GM23338 (cell line): ENCODE measurements around the gene FARSA. TPM values are rescaled to one million over a fixed set of nuclear protein-coding genes. Genes with fewer than 3 reads are reported as not detected.

ENCODE experiments used
- ATAC-seq: fragments of 200-7000 bp; cut with Tn5 transposase; 3 replicates; pipeline ENCODE4 v1.9.1; 2020
- DNase-seq: peaks from one replicate; pipeline ENCODE4 v3.0.0-alpha.2; 2015; ENCODE audit warnings: low spot score
- H2AFZ ChIP-seq: fragments of 200-600 bp; sonication (generic); 2 replicates; pipeline ENCODE4 v1.8.0; 2016; ENCODE audit warnings: antibody characterized with exemption, mild to moderate bottlenecking, moderate library complexity
- H3F3A ChIP-seq: fragments of 200-600 bp; sonication (generic); replicated peaks from 2 replicates; pipeline ENCODE4 v1.8.0; 2017; ENCODE audit warnings: antibody characterized with exemption, mixed run types, low read depth
- H3K27ac ChIP-seq: fragments of 200-600 bp; sonication (generic); 2 replicates; pipeline ENCODE4 v1.6.1; 2016; ENCODE audit warnings: low read depth
- H3K27me3 ChIP-seq: fragments of 200-600 bp; sonication (generic); 2 replicates; pipeline ENCODE4 v1.8.0; 2016; ENCODE audit warnings: mild to moderate bottlenecking, mixed run types, moderate library complexity; ENCODE audit not compliant: insufficient read depth
- H3K36me3 ChIP-seq: fragments of 200-600 bp; sonication (generic); 2 replicates; pipeline ENCODE4 v1.8.0; 2016; ENCODE audit warnings: mild to moderate bottlenecking; ENCODE audit not compliant: insufficient read depth
- H3K4me1 ChIP-seq: fragments of 200-600 bp; sonication (generic); 2 replicates; pipeline ENCODE4 v1.8.0; 2016; ENCODE audit warnings: mild to moderate bottlenecking, moderate library complexity; ENCODE audit not compliant: insufficient read depth
- H3K4me2 ChIP-seq: fragments of 200-600 bp; sonication (generic); 2 replicates; pipeline ENCODE4 v1.7.1; 2017; ENCODE audit warnings: mixed run types
- H3K4me3 ChIP-seq: fragments of 200-600 bp; sonication (generic); 2 replicates; pipeline ENCODE4 v1.6.1; 2016; ENCODE audit warnings: mixed run types
- H3K79me2 ChIP-seq: fragments of 200-600 bp; sonication (generic); replicated peaks from 2 replicates; pipeline ENCODE4 v1.8.0; 2017; ENCODE audit warnings: mild to moderate bottlenecking; ENCODE audit not compliant: insufficient read depth
- H3K9me2 ChIP-seq: fragments of 200-600 bp; sonication (generic); 2 replicates; pipeline ENCODE4 v1.8.0; 2017; ENCODE audit not compliant: insufficient read depth
- H4K20me1 ChIP-seq: fragments of 200-600 bp; sonication (generic); replicated peaks from 2 replicates; pipeline ENCODE4 v1.8.0; 2017; ENCODE audit warnings: mild to moderate bottlenecking; ENCODE audit not compliant: insufficient read depth
- H3K27ac Mint-ChIP-seq: 2 replicates; pipeline ENCODE4 v1.8.0; 2020; ENCODE audit warnings: inconsistent platforms, mild to moderate bottlenecking, moderate library complexity, mixed read lengths
- H3K27me3 Mint-ChIP-seq: 3 replicates; pipeline ENCODE4 v1.8.0; 2022; ENCODE audit warnings: low read depth, mild to moderate bottlenecking, moderate library complexity, mixed read lengths, inconsistent platforms; ENCODE audit not compliant: insufficient read depth, poor library complexity
- H3K36me3 Mint-ChIP-seq: 3 replicates; pipeline ENCODE4 v1.8.0; 2021; ENCODE audit warnings: low read depth, mild to moderate bottlenecking, inconsistent platforms, moderate library complexity, mixed read lengths
- H3K4me1 Mint-ChIP-seq: 3 replicates; pipeline ENCODE4 v1.8.0; 2020; ENCODE audit warnings: mild to moderate bottlenecking, inconsistent platforms, mixed read lengths
- H3K4me3 Mint-ChIP-seq: 3 replicates; pipeline ENCODE4 v1.8.0; 2021; ENCODE audit warnings: moderate library complexity, mild to moderate bottlenecking, inconsistent platforms, mixed read lengths
- H3K9me3 Mint-ChIP-seq: 3 replicates; pipeline ENCODE4 v1.8.0; 2020; ENCODE audit warnings: moderate library complexity, mild to moderate bottlenecking, inconsistent platforms, mixed read lengths
- CREB1 ChIP-seq: fragments of 250-450 bp; sonication (Bioruptor Pico); IDR thresholded peaks from 2 replicates; pipeline ENCODE4 v1.5.0; 2020; ENCODE audit warnings: low read depth, mild to moderate bottlenecking, moderate library complexity
- EZH2 ChIP-seq: fragments of 200-600 bp; sonication (generic); IDR thresholded peaks from one replicate; pipeline ENCODE4 v1.8.0; 2017; ENCODE audit warnings: antibody characterized with exemption, mild to moderate bottlenecking, low read depth; ENCODE audit not compliant: unreplicated experiment
- EZH2phosphoT487 ChIP-seq: fragments of 200-600 bp; sonication (generic); IDR thresholded peaks from one replicate; pipeline ENCODE4 v1.8.1; 2018; ENCODE audit warnings: antibody characterized with exemption; ENCODE audit not compliant: unreplicated experiment
- JUNB ChIP-seq: IDR thresholded peaks from one replicate; pipeline ENCODE4 v1.6.1; 2016; ENCODE audit warnings: antibody characterized with exemption; ENCODE audit not compliant: unreplicated experiment
- NANOG ChIP-seq: IDR thresholded peaks from 2 replicates; pipeline ENCODE4 v1.6.1; 2016; ENCODE audit warnings: antibody characterized with exemption, borderline replicate concordance
- POLR2AphosphoS5 ChIP-seq: IDR thresholded peaks from 2 replicates; pipeline ENCODE4 v1.6.1; 2016; ENCODE audit warnings: antibody characterized with exemption, low read depth
- STAT1 ChIP-seq: IDR thresholded peaks from one replicate; pipeline ENCODE4 v1.6.1; 2016; ENCODE audit warnings: antibody characterized with exemption; ENCODE audit not compliant: unreplicated experiment
- ZNF114 ChIP-seq: fragments of 250-450 bp; sonication (Bioruptor Pico); IDR thresholded peaks from 2 replicates; pipeline ENCODE4 v1.5.0; 2020; ENCODE audit warnings: mild to moderate bottlenecking, moderate library complexity
- ZNF331 ChIP-seq: fragments of 250-450 bp; sonication (Bioruptor Pico); IDR thresholded peaks from 2 replicates; pipeline ENCODE4 v1.5.0; 2020; ENCODE audit warnings: low read depth, mild to moderate bottlenecking, moderate library complexity
- ZNF462 ChIP-seq: fragments of 250-450 bp; sonication (Bioruptor Pico); IDR thresholded peaks from 2 replicates; pipeline ENCODE4 v1.5.0; 2020; ENCODE audit warnings: mild to moderate bottlenecking, moderate library complexity
- polyA plus RNA-seq: library from polyadenylated mRNA; unstranded; fragments of >200 nt; fragmentation: Nextera tagmentation; extraction: Ambion mirVana; gene quantifications from 2 replicates; pipeline ENCODE4 v1.2.1, GENCODE V29; 2016
- total RNA-seq: library from RNA; depleted of rRNA; stranded (reverse); fragments of >200 nt; shearing (Covaris generic); gene quantifications from 2 replicates; pipeline ENCODE4 v1.2.3, GENCODE V29; 2014
- TF ChIP-seq, protein P1 (sequence below): IDR thresholded peaks from 2 replicates; pipeline ENCODE4 v1.6.1; 2016; ENCODE audit warnings: antibody characterized with exemption
- TF ChIP-seq, protein P2 (sequence below): IDR thresholded peaks from one replicate; pipeline ENCODE4 v1.6.1; 2018; ENCODE audit warnings: antibody characterized with exemption; ENCODE audit not compliant: unreplicated experiment
- TF ChIP-seq, protein P3 (sequence below), 2 experiments: fragments of 200-600 bp in 1 of 2; sonication (generic) in 1 of 2; conservative IDR thresholded peaks; 2 replicates each; pipeline versions ENCODE4 v1.5.1 to v1.6.1; 2016 to 2017; ENCODE audit warnings: antibody characterized with exemption in 2 of 2, low read depth in 2 of 2, mild to moderate bottlenecking in 2 of 2, moderate library complexity in 1 of 2

FARSA gene
- total and polyA plus RNA-seq, 2 experiments from 2014 or later: 74.7 to 86.4 TPM

- Histone ChIP-seq H3K79me2 (peaks cover 23% of the 10 kb centered on the region), H3F3A (peaks cover 47% of the 10 kb centered on the region), H3K4me2 (peak overlapping the region; percentile 82), H3K27me3 (no peaks in the 10 kb centered on the region), H4K20me1 (peaks cover 20% of the 10 kb centered on the region), H2AFZ (no peak overlapping the region), H3K36me3 (peaks cover 47% of the 10 kb centered on the region), H3K27ac (peak overlapping the region; percentile 98), H3K4me1 (peaks cover 14% of the 10 kb centered on the region), H3K4me3 (peak overlapping the region; percentile 77), H3K9me2 (no peaks in the 10 kb centered on the region)
- DNase-seq: peak; percentile 95
- Mint-ChIP-seq H3K36me3 (peaks cover 88% of the 10 kb centered on the region), H3K4me3 (peak overlapping the region; percentile 95), H3K4me1 (peaks cover 11% of the 10 kb centered on the region), H3K27me3 (peaks cover 28% of the 10 kb centered on the region), H3K9me3 (no peaks in the 10 kb centered on the region; the same call in 1 of the 3 replicates), H3K27ac (peak overlapping the region; percentile 99)
- TF ChIP-seq EZH2phosphoT487 (no peak), EZH2 (no peak), ZNF114 (no peak), POLR2AphosphoS5 (no peak; the same call in 1 of the 2 replicates), ZNF462 (CRISPR knock-in tag) (no peak), CREB1 (CRISPR knock-in tag) (no peak), JUNB (no peak), ZNF331 (CRISPR knock-in tag) (no peak), STAT1 (no peak), NANOG (no peak)
- TF ChIP-seq, protein P1, sequence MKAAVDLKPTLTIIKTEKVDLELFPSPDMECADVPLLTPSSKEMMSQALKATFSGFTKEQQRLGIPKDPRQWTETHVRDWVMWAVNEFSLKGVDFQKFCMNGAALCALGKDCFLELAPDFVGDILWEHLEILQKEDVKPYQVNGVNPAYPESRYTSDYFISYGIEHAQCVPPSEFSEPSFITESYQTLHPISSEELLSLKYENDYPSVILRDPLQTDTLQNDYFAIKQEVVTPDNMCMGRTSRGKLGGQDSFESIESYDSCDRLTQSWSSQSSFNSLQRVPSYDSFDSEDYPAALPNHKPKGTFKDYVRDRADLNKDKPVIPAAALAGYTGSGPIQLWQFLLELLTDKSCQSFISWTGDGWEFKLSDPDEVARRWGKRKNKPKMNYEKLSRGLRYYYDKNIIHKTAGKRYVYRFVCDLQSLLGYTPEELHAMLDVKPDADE: no peak
- TF ChIP-seq, protein P2, sequence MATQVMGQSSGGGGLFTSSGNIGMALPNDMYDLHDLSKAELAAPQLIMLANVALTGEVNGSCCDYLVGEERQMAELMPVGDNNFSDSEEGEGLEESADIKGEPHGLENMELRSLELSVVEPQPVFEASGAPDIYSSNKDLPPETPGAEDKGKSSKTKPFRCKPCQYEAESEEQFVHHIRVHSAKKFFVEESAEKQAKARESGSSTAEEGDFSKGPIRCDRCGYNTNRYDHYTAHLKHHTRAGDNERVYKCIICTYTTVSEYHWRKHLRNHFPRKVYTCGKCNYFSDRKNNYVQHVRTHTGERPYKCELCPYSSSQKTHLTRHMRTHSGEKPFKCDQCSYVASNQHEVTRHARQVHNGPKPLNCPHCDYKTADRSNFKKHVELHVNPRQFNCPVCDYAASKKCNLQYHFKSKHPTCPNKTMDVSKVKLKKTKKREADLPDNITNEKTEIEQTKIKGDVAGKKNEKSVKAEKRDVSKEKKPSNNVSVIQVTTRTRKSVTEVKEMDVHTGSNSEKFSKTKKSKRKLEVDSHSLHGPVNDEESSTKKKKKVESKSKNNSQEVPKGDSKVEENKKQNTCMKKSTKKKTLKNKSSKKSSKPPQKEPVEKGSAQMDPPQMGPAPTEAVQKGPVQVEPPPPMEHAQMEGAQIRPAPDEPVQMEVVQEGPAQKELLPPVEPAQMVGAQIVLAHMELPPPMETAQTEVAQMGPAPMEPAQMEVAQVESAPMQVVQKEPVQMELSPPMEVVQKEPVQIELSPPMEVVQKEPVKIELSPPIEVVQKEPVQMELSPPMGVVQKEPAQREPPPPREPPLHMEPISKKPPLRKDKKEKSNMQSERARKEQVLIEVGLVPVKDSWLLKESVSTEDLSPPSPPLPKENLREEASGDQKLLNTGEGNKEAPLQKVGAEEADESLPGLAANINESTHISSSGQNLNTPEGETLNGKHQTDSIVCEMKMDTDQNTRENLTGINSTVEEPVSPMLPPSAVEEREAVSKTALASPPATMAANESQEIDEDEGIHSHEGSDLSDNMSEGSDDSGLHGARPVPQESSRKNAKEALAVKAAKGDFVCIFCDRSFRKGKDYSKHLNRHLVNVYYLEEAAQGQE: no peak
- TF ChIP-seq, protein P3, sequence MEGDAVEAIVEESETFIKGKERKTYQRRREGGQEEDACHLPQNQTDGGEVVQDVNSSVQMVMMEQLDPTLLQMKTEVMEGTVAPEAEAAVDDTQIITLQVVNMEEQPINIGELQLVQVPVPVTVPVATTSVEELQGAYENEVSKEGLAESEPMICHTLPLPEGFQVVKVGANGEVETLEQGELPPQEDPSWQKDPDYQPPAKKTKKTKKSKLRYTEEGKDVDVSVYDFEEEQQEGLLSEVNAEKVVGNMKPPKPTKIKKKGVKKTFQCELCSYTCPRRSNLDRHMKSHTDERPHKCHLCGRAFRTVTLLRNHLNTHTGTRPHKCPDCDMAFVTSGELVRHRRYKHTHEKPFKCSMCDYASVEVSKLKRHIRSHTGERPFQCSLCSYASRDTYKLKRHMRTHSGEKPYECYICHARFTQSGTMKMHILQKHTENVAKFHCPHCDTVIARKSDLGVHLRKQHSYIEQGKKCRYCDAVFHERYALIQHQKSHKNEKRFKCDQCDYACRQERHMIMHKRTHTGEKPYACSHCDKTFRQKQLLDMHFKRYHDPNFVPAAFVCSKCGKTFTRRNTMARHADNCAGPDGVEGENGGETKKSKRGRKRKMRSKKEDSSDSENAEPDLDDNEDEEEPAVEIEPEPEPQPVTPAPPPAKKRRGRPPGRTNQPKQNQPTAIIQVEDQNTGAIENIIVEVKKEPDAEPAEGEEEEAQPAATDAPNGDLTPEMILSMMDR (conservative IDR thresholded peaks at IDR 0.05; ENCODE audit: low read depth in 2 of 2): no peak
- ATAC-seq: peak; percentile 87
Measured at GRCh38 chr19:12946092-12946721, 12.7 kb upstream of the FARSA start.
